HCT116 (cell line): ENCODE results near the gene CSNK1G2. TPM values are rescaled to one million over a fixed set of nuclear protein-coding genes. Genes with fewer than 3 reads are reported as not detected.

Experiments used
- ATAC-seq: fragments of 200-7000 bp; cut with Tn5 transposase; 2 replicates; pipeline ENCODE4 v1.9.1; 2020; ENCODE audit warnings: mild to moderate bottlenecking, moderate library complexity
- BruUV-seq: library from RNA; stranded (reverse); fragments of 400-500 nt; replicated peaks from 2 replicates; lab custom pipeline; 2021; lab: Mats Ljungman, UMichigan
- CTCF ChIA-PET: fragments of 300-600 bp; sonication (Branson Sonifier 250); formaldehyde crosslinking; loops from one replicate; lab custom pipeline; 2021; ENCODE audit warnings: antibody characterized with exemption; lab: Charles Lee
- POLR2A ChIA-PET: fragments of 300-600, 350-600 bp; sonication (Branson Sonifier 250); formaldehyde crosslinking; loops from one replicate; lab custom pipeline; 2021; ENCODE audit warnings: antibody characterized with exemption; lab: Charles Lee
- RAD21 ChIA-PET, 2 experiments: fragments of 300-600 bp; sonication (Branson Sonifier 250); formaldehyde crosslinking; loops; one replicate each; lab custom pipeline; 2023; ENCODE audit warnings: low total read pairs in 2 of 2; ENCODE audit not compliant: uncharacterized antibody in 2 of 2, unreplicated experiment in 2 of 2, low non-redundant PET in 1 of 2; lab: Charles Lee
- DNase-seq: peaks from one replicate; pipeline ENCODE4 v3.0.0-alpha.2; 2010; ENCODE audit warnings: low read depth, low spot score
- H2AFZ ChIP-seq: fragments of 200-600 bp; shearing (Covaris generic), sonication (generic); 2 replicates; pipeline ENCODE4 v1.6.1; 2017; ENCODE audit warnings: low read depth, mixed run types, mixed read lengths, antibody characterized with exemption, low read length; ENCODE audit not compliant: poor library complexity, severe bottlenecking
- H3K27ac ChIP-seq: 2 replicates; pipeline ENCODE4 v1.5.1; 2012; ENCODE audit warnings: low read depth, low read length
- H3K27me3 ChIP-seq: fragments of 200-600 bp; sonication (generic); 2 replicates; pipeline ENCODE4 v1.6.1; 2016; ENCODE audit warnings: mixed run types, low read length, mixed read lengths; ENCODE audit not compliant: insufficient read depth
- H3K36me3 ChIP-seq, 2 experiments: fragments of 200-500 bp in 1 of 2; fragments of 200-600 bp in 1 of 2; sonication (Bioruptor generic) in 1 of 2; sonication (generic) in 1 of 2; 2 replicates each; pipeline versions ENCODE4 v1.5.1 to v1.6.1; 2014 to 2016; ENCODE audit warnings: low read length in 2 of 2, inconsistent platforms in 1 of 2, mixed read lengths in 1 of 2, mixed run types in 1 of 2; ENCODE audit not compliant: insufficient read depth in 2 of 2, control insufficient read depth in 1 of 2
- H3K4me1 ChIP-seq, 2 experiments: fragments of 200-600 bp in 1 of 2; sonication (generic) in 1 of 2; 2 replicates each; pipeline versions ENCODE4 v1.5.1 to v1.6.1; 2012 to 2017; ENCODE audit warnings: low read length in 2 of 2, inconsistent platforms in 1 of 2, mild to moderate bottlenecking in 1 of 2, mixed read lengths in 1 of 2, mixed run types in 1 of 2, moderate library complexity in 1 of 2; ENCODE audit not compliant: insufficient read depth in 2 of 2, control insufficient read depth in 1 of 2
- H3K4me2 ChIP-seq: fragments of 200-600 bp; sonication (generic); 2 replicates; pipeline ENCODE4 v1.6.1; 2017; ENCODE audit warnings: mixed run types, low read length, mixed read lengths
- H3K4me3 ChIP-seq, 2 experiments: fragments of 200-600 bp in 1 of 2; sonication (generic) in 1 of 2; replicated peaks in 1 of 2; 2 replicates each; pipeline ENCODE4 v1.5.1; 2011 to 2016; ENCODE audit warnings: low read length in 2 of 2, control low read depth in 1 of 2, low read depth in 1 of 2, mild to moderate bottlenecking in 1 of 2, mixed read lengths in 1 of 2, mixed run types in 1 of 2
- H3K79me2 ChIP-seq: fragments of 200-600 bp; sonication (generic); 2 replicates; pipeline ENCODE4 v1.6.1; 2017; ENCODE audit warnings: mild to moderate bottlenecking, mixed run types, low read length, moderate library complexity, mixed read lengths; ENCODE audit not compliant: insufficient read depth
- H3K9ac ChIP-seq: fragments of 200-600 bp; sonication (generic); 2 replicates; pipeline ENCODE4 v1.6.1; 2016; ENCODE audit warnings: low read length, mixed read lengths
- H3K9me2 ChIP-seq: fragments of 200-600 bp; sonication (generic), shearing (Covaris generic); 2 replicates; pipeline ENCODE4 v1.6.1; 2017; ENCODE audit warnings: mixed run types, mild to moderate bottlenecking, moderate library complexity; ENCODE audit not compliant: insufficient read depth
- H3K9me3 ChIP-seq, 2 experiments: fragments of 200-500 bp in 1 of 2; fragments of 200-600 bp in 1 of 2; sonication (Bioruptor generic) in 1 of 2; sonication (generic) in 1 of 2; 2 replicates each; pipeline ENCODE4 v1.6.1; 2014 to 2017; ENCODE audit warnings: low read length in 2 of 2, mixed read lengths in 2 of 2, inconsistent platforms in 1 of 2, low read depth in 1 of 2, mild to moderate bottlenecking in 1 of 2, mixed run types in 1 of 2, moderate library complexity in 1 of 2; ENCODE audit not compliant: control insufficient read depth in 1 of 2, insufficient read depth in 1 of 2
- H4K20me1 ChIP-seq: fragments of 200-600 bp; sonication (generic), shearing (Covaris generic); 2 replicates; pipeline ENCODE4 v1.6.1; 2017; ENCODE audit warnings: mixed run types, mild to moderate bottlenecking, moderate library complexity; ENCODE audit not compliant: insufficient read depth
- CEBPB ChIP-seq: IDR thresholded peaks from 2 replicates; pipeline ENCODE4 v1.6.1; 2012; ENCODE audit warnings: low read depth
- ELF1 ChIP-seq: IDR thresholded peaks from 2 replicates; pipeline ENCODE4 v1.6.1; 2012; ENCODE audit warnings: low read depth, borderline replicate concordance
- EZH2 ChIP-seq: fragments of 200-600 bp; sonication (generic); IDR thresholded peaks from 2 replicates; pipeline ENCODE4 v1.6.1; 2017; ENCODE audit warnings: antibody characterized with exemption, mixed run types
- JUND ChIP-seq: IDR thresholded peaks from 2 replicates; pipeline ENCODE4 v1.6.1; 2012
- MAX ChIP-seq: IDR thresholded peaks from 2 replicates; pipeline ENCODE4 v1.6.1; 2012
- POLR2AphosphoS5 ChIP-seq: IDR thresholded peaks from 2 replicates; pipeline ENCODE4 v1.6.1; 2011; ENCODE audit warnings: mild to moderate bottlenecking, low read depth, low read length, moderate library complexity
- ZFX ChIP-seq: fragments of 450-650 bp; IDR thresholded peaks from 2 replicates; pipeline ENCODE4 v1.6.1; 2017
- ZNF274 ChIP-seq: fragments of 200-500 bp; sonication (Bioruptor generic); IDR thresholded peaks from 2 replicates; pipeline ENCODE4 v1.6.1; 2014; ENCODE audit warnings: mild to moderate bottlenecking, low read depth, low read length, inconsistent platforms
- intact Hi-C: fragments of 100-400 bp; cut with micrococcal nuclease; formaldehyde crosslinking; loops from 2 replicates; pipeline ENCODE4 v1.10.0; 2022
- total RNA-seq: library from RNA; stranded (reverse); gene quantifications from one replicate; pipeline ENCODE4 v1.2.1, GENCODE V29; 2021; ENCODE audit not compliant: unreplicated experiment

The CSNK1G2 gene
- total RNA-seq, 1 experiment from 2014 or later, result 97.9 TPM

GRCh38 chr19:1968279-1969175, 27.6 kb downstream of the CSNK1G2 start:
- H3K4me3 ChIP-seq, result no peak overlapping the region
- no TSS peak for BruUV-seq
- CTCF ChIA-PET, result no interaction called here
- intact Hi-C loops, result no loop called here
- H3K79me2 ChIP-seq, result peaks cover 64% of the 10 kb centered on the region
- RAD21 ChIA-PET, result no interaction called here
- H3K9me2 ChIP-seq, result no peaks in the 10 kb centered on the region
- H2AFZ ChIP-seq, result no peak overlapping the region
- H3K36me3 ChIP-seq, result peaks cover 0 to 3% of the 10 kb centered on the region in 2 experiments; a peak in 3 of 4 replicates
- no peak overlapping the region for H3K4me2 ChIP-seq
- POLR2A ChIA-PET, result no interaction called here
- no peak overlapping the region for H3K27ac ChIP-seq
- no peak for ATAC-seq
- TF ChIP-seq JUND (no peak), CEBPB (no peak), ZFX (no peak), ELF1 (no peak), POLR2AphosphoS5 (no peak), ZNF274 (no peak), MAX (no peak), EZH2 (no peak)
- H3K4me1 ChIP-seq, result no peaks in the 10 kb centered on the region
- no peak for DNase-seq
- H4K20me1 ChIP-seq, result no peaks in the 10 kb centered on the region
- no peaks in the 10 kb centered on the region for H3K9me3 ChIP-seq
- H3K9ac ChIP-seq, result no peak overlapping the region
- no peaks in the 10 kb centered on the region for H3K27me3 ChIP-seq
